K562 (cell line): ENCODE data around the gene FILIP1L. TPM values are rescaled to one million over a fixed set of nuclear protein-coding genes. Genes with fewer than 3 reads are reported as not detected.

Source experiments
- ATAC-seq: fragments of 200-7000 bp; cut with Tn5 transposase; 3 replicates; pipeline ENCODE4 v1.9.1; 2020; ENCODE audit warnings: moderate library complexity
- BruUV-seq: library from RNA; stranded (reverse); fragments of 400-500 nt; replicated peaks from 2 replicates; lab custom pipeline; 2021; lab: Mats Ljungman, UMichigan
- CTCF ChIA-PET: fragments of 300-600 bp; formaldehyde crosslinking; extraction: SDS; loops from one replicate; lab custom pipeline; 2021; ENCODE audit warnings: low intra/inter-chr PET ratio; lab: Yijun Ruan, JAX
- POLR2A ChIA-PET: fragments of 300-600, 350-650 bp; sonication (Branson Sonifier 250); formaldehyde crosslinking; extraction: SDS; loops from one replicate; lab custom pipeline; 2021; ENCODE audit warnings: antibody characterized with exemption, inconsistent platforms; lab: Yijun Ruan, JAX
- DNase-seq, 4 experiments: peaks; one replicate each; pipeline versions ENCODE4 v3.0.0 to v3.0.0-alpha.2; 2011 to 2018; ENCODE audit warnings: low spot score in 3 of 4, mixed read lengths in 3 of 4; ENCODE audit errors: extremely low read depth in 1 of 4
- FAIRE-seq: peaks from 2 replicates; lab custom pipeline; 2011; peaks lifted over from hg19 to GRCh38; lab: Jason Lieb, UNC
- H2AFZ ChIP-seq: 2 replicates; pipeline ENCODE4 v1.6.0; 2011; ENCODE audit warnings: low read depth, low read length, control low read depth, inconsistent platforms
- H3K27ac ChIP-seq: fragments of 200-600 bp; 3 replicates; pipeline ENCODE4 v1.8.0; 2011; ENCODE audit warnings: low read depth, mild to moderate bottlenecking, control low read depth, inconsistent platforms, low read length, moderate library complexity, mixed read lengths; ENCODE audit errors: extremely low read depth
- H3K27me3 ChIP-seq, 2 experiments: fragments of 300-600 bp in 1 of 2; 2 replicates in 1 of 2; 3 replicates in 1 of 2; pipeline versions ENCODE4 v1.6.0 to v1.8.0; 2011; ENCODE audit warnings: inconsistent platforms in 2 of 2, low read length in 2 of 2, mild to moderate bottlenecking in 1 of 2, mixed read lengths in 1 of 2, moderate library complexity in 1 of 2; ENCODE audit not compliant: control insufficient read depth in 2 of 2, insufficient read depth in 2 of 2
- H3K36me3 ChIP-seq: fragments of 300-600 bp; 3 replicates; pipeline ENCODE4 v1.8.0; 2011; ENCODE audit warnings: mild to moderate bottlenecking, low read length, inconsistent platforms; ENCODE audit not compliant: control insufficient read depth, insufficient read depth
- H3K4me1 ChIP-seq, 2 experiments: fragments of 200-600 bp in 1 of 2; replicated peaks in 1 of 2; 2 replicates in 1 of 2; 3 replicates in 1 of 2; pipeline versions ENCODE4 v1.5.1 to v1.8.0; 2011; ENCODE audit warnings: inconsistent platforms in 2 of 2, low read length in 2 of 2, mild to moderate bottlenecking in 1 of 2, mixed read lengths in 1 of 2, moderate library complexity in 1 of 2; ENCODE audit not compliant: control insufficient read depth in 2 of 2, insufficient read depth in 2 of 2
- H3K4me2 ChIP-seq: 2 replicates; pipeline ENCODE4 v1.6.1; 2011; ENCODE audit warnings: low read length, control low read depth, inconsistent platforms, mixed read lengths; ENCODE audit not compliant: insufficient read depth
- H3K4me3 ChIP-seq: fragments of 200-600 bp; sonication (generic), shearing (Covaris generic); 2 replicates; pipeline ENCODE4 v1.5.1; 2016; ENCODE audit warnings: control low read depth, inconsistent platforms
- H3K79me2 ChIP-seq: fragments of 200-600 bp; 3 replicates; pipeline ENCODE4 v1.8.0; 2011; ENCODE audit warnings: low read length, inconsistent platforms; ENCODE audit not compliant: control insufficient read depth, insufficient read depth
- H3K9ac ChIP-seq, 2 experiments: 2 replicates each; pipeline versions ENCODE4 v1.6.0 to v1.6.1; 2011; ENCODE audit warnings: low read depth in 2 of 2, low read length in 2 of 2, control low read depth in 1 of 2, inconsistent platforms in 1 of 2, mild to moderate bottlenecking in 1 of 2, mixed read lengths in 1 of 2; ENCODE audit not compliant: insufficient read depth in 1 of 2
- H3K9me1 ChIP-seq: one replicate; pipeline ENCODE4 v1.6.0; 2011; ENCODE audit warnings: inconsistent platforms, mild to moderate bottlenecking, low read length, moderate library complexity; ENCODE audit not compliant: control insufficient read depth, insufficient read depth
- H3K9me3 ChIP-seq: replicated peaks from 2 replicates; pipeline ENCODE4 v1.5.1; 2011; ENCODE audit warnings: low read depth, low read length, inconsistent platforms; ENCODE audit not compliant: control insufficient read depth, insufficient read depth
- H4K20me1 ChIP-seq: replicated peaks from 2 replicates; pipeline ENCODE4 v1.6.1; 2011; ENCODE audit warnings: low read length, inconsistent platforms, mixed read lengths; ENCODE audit not compliant: control insufficient read depth, insufficient read depth
- AFF4 ChIP-seq: sonication (generic); formaldehyde crosslinking; IDR thresholded peaks from 2 replicates; pipeline ENCODE4 v1.8.0; 2023; ENCODE audit warnings: mild to moderate bottlenecking, missing genetic modification reagents
- DACH1 ChIP-seq: fragments of 450-650 bp; IDR thresholded peaks from 2 replicates; pipeline ENCODE4 v1.6.1; 2018; ENCODE audit not compliant: partially characterized antibody
- FOXP4 ChIP-seq: sonication (generic); formaldehyde crosslinking; IDR thresholded peaks from 2 replicates; pipeline ENCODE4 v1.8.0; 2022; ENCODE audit warnings: mild to moderate bottlenecking, missing genetic modification reagents, borderline replicate concordance
- GATAD2A ChIP-seq: fragments of 450-650 bp; IDR thresholded peaks from 2 replicates; pipeline ENCODE4 v1.6.1; 2017
- GMEB1 ChIP-seq: fragments of 250-450 bp; sonication (Bioruptor Pico); IDR thresholded peaks from 2 replicates; pipeline ENCODE4 v1.4.0; 2020; ENCODE audit warnings: mild to moderate bottlenecking
- NELFE ChIP-seq: IDR thresholded peaks from 2 replicates; pipeline ENCODE4 v1.6.1; 2011; ENCODE audit warnings: mild to moderate bottlenecking; ENCODE audit not compliant: insufficient read depth, insufficient read length
- TRIM28 ChIP-seq: fragments of 450-650 bp; IDR thresholded peaks from 2 replicates; pipeline ENCODE4 v1.6.1; 2017
- ZBTB33 ChIP-seq: sonication (generic); formaldehyde crosslinking; IDR thresholded peaks from 2 replicates; pipeline ENCODE4 v1.8.1; 2023; ENCODE audit warnings: mild to moderate bottlenecking, missing genetic modification reagents
- WGBS: fragments of 100-300 bp; shearing (Covaris generic); methylation state at CpG from one replicate; pipeline ENCODE4 v1.1.6; 2016; ENCODE audit warnings: low coverage, mixed read lengths; ENCODE audit not compliant: insufficient coverage; ENCODE audit errors: missing lambda C conversion rate; 5-methylcytosine and 5-hydroxymethylcytosine counted together
- in situ Hi-C: fragments of 300-500 bp; cut with MboI; formaldehyde crosslinking; loops from 4 replicates; pipeline ENCODE4 v1.15.0; 2018; ENCODE audit warnings: inconsistent platforms, mixed read lengths
- intact Hi-C: fragments of 100-400 bp; cut with micrococcal nuclease; formaldehyde crosslinking; loops from 2 replicates; pipeline ENCODE4 v1.14.2; 2022
- polyA plus RNA-seq, 8 experiments: library from polyadenylated mRNA; depleted of rRNA in 4 of 8; stranded (reverse) in 5 of 8; unstranded in 3 of 8; fragments of >200 nt; fragmentation: Nextera tagmentation in 2 of 8; fragmentation: Illumina TruSeq in 1 of 8; extraction: Ambion mirVana in 2 of 8; extraction: Trizol in 1 of 8; gene quantifications; 2 replicates each; pipeline versions ENCODE4 v1.2.1 to v1.2.3, GENCODE V29; 2011 to 2014; ENCODE audit warnings: inconsistent platforms in 1 of 8, missing spikeins in 1 of 8
- total RNA-seq, 7 experiments: library from RNA; depleted of rRNA in 6 of 7; stranded (reverse); fragments of >200 nt in 6 of 7; fragmentation: Illumina TruSeq in 2 of 7; extraction: Trizol in 2 of 7; gene quantifications; 2 replicates each; pipeline versions ENCODE4 v1.2.1 to v1.2.3, GENCODE V29; 2011 to 2021; ENCODE audit warnings: low replicate concordance in 1 of 7

FILIP1L gene
- total and polyA plus RNA-seq, 9 of the 15 experiments (the other 6 are each of a cell fraction or from before 2014, with no cell fraction given), result 0.50 to 2.1 (median 1.1) TPM

- no peak for TF ChIP-seq AFF4 (CRISPR knock-in tag)
- TF ChIP-seq DACH1, result no peak
- TF ChIP-seq, all 486 proteins: peak for 2
These were observed 179.1 kb downstream of the FILIP1L start (continued) for GRCh38 chr3:99934975-99935797.

- 0 out of 3 replicates have a peak, but pooled peaks cover 2% of the 10 kb centered on the region for H3K36me3 ChIP-seq
- H3K4me2 ChIP-seq, result no peak overlapping the region
- intact Hi-C loops, result no loop called here
- H3K9ac ChIP-seq, result no peak overlapping the region
- H3K27me3 ChIP-seq, result no peaks in the 10 kb centered on the region
- FAIRE-seq (no peak), ATAC-seq (no peak), DNase-seq (no peak)
- H3K27ac ChIP-seq, result no peak overlapping the region
- no peaks in the 10 kb centered on the region for H4K20me1 ChIP-seq
- H3K9me1 ChIP-seq, result no peaks in the 10 kb centered on the region
- WGBS, result 70% methylated on average over 5 of the region's 5 CpGs
- H3K4me3 ChIP-seq, result no peak overlapping the region
- H2AFZ ChIP-seq, result no peak overlapping the region
- CTCF ChIA-PET, result no interaction called here
- in situ Hi-C loops, result no loop called here
- H3K9me3 ChIP-seq, result no peaks in the 10 kb centered on the region
- BruUV-seq, result no TSS peak
- POLR2A ChIA-PET, result no interaction called here
- no peaks in the 10 kb centered on the region for H3K4me1 ChIP-seq
- H3K79me2 ChIP-seq, result no peaks in the 10 kb centered on the region
- TF ChIP-seq FOXP4, result no peak
- no peak for TF ChIP-seq GMEB1 (CRISPR knock-in tag)
- TF ChIP-seq GATAD2A, result no peak
- no peak for TF ChIP-seq NELFE
- no peak for TF ChIP-seq ZBTB33 (CRISPR knock-in tag)
- no peak for TF ChIP-seq TRIM28
These were observed 180.1 kb downstream of the FILIP1L start for GRCh38 chr3:99933971-99934750.
